ENCODE measurements around the gene CEP131.

CEP131 gene

DNA sequence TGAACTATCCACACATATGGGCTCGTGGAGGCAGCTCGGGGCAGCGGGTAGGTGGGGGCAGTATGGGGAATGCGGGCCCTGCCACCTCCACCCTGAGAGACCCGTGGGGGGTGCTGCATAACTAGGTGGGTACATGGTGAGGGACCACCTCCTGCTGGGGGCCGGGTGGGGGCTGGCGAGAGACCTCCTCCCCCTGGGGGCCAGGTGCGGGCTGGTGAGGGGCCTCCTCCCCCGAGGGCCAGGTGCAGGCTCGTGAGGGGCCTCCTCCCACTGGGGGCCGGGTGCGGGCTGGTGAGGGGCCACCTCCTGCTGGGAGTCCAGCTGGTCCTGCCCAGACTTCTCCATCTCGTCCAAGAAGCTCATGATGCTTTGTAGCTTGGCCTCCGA is 25.4 kb downstream of the CEP131 start:
- no peak for DNase-seq

DNA sequence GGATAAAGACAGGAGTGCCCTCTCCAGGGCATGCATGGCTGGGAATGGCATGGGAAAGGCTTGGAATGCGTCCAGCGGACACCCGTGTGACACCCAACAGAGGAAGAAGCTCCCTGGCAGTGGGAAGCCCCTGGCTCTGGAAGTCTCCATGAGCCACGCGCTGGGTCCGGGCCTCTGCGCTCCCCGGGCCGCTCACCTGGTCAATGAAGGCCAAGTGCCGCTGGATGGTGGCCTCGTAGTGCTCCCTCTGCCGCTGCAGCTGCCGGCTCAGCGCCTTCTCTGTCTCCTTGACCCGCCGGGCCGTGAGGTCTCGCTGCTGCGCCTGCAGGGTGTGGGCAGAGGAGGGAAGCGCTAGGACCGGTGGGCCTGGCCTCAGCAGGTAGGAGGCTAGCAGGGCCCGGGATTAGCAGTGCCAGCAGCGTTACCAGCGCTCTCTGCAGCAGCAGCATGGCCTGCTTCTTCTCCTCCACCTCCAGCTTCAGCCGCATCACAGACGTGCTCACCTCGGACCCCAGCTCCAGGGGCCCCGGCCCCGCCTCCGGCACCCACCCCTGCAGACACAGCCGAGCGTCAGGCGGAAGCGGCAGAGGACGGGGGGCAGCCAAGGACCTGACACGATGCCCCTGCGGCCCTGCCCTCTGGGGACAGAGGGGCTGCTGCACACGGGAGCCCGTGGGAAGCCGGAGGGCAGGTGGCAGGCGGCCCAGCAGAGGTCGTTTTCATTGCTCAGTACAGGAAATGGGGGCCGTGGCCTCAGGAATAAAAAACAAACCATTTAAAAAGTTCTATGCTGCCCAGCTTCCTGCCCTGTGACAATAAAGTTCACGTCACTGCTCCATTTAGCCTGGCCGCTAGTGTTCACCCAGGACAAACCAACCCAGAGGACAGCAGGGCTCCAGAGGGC is 26.0 kb downstream of the CEP131 start:
- no peak for DNase-seq

DNA sequence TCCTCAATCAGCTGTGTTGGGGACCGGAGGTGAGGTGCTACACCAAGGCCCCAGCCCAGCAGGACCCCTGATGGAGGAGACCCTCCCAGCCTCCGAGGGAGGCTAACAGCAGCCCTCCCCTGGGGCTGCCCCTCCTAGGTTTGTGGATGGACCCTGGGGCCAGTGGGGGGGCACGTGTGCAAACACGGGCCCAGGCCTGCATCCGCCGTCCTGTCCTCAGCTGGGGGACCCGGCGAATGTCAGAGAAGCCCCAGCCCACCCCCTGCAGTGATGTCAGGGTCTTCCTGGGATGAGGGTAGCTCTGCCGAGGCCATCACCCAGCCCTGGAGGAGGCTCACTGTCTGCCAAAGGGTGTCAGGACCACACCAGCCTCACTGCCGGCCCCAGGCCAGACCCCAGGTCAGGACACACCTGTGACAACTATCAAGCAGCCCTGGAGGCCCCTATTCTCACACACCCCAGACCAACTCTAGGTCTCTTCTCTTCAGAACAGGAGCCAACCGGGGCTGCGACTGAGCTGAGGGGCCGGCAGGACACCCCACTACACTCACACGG is 26.7 kb downstream of the CEP131 start:
- no peak for DNase-seq

DNA sequence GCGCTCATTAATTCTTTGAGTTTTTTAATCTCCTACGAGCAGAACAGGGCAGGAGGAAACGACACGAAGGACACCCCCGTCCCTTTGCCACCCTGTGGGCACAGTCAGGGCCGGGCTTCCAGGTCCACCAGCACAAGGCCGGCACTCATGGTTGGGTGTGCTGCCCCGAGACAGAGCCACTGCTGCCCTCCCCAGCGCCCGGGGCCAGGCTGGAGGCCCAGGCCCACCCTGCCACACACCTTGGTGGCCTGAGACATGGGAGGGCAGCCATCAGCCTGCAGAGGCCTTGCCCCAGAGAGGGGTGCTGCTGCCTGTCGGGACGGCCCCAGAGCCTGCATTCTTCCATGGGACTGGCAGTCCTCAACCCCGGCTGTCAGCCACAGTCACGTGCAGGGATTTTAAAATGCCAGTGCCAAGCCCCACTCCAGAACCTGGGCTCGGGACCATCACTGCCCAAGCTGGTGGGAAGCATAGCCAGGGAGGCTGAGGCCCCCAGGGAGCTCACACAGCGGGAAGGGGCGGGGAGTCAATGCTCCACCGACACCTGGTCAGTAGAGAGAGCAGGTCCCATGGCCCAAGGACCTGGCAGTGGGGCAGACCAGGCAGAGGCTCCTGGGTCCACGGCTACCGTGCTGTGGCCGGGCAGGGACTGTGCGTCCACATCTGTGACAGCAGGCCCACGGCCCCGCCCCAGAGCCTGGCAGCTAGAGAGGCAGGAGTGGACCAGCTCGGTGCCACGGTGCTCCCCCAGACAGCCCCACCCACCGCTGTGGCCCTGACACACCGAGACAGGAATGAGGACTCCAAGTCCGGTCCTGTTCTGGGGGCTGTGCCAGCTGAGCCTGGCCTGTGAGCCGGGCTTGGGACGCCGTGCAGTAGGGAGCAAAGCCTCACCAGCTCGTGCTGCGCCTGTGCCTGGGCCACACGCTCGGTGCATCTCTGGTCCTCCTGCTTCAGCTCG is 27.5 kb downstream of the CEP131 start:
- no peak for DNase-seq

DNA sequence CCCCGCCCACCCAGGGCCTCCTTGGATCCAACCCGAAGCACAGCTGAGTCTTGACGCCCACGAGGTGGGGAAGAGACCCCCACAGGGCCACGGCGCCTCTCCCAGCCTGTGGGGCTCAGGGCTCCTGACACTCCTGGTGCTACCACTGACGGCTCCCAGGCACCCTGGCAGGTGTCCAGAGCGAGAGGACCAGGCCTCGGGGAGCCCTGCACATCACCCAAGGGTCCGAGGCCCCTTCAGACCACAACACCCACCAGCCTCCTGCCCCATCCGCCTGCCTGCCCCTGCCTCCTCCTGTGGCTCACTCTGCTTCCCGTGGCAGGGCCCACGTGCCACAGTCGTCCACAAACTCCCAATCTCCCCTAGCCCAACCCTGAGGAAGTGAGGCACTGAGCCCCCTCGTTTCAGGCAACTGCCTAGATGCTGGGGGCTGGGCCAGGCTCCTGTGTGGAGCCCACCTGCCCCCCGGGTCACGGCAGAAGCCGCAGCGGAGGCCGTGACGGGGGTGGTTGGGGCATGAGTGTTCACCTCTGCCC is 28.5 kb downstream of the CEP131 start:
- no peak for DNase-seq

DNA sequence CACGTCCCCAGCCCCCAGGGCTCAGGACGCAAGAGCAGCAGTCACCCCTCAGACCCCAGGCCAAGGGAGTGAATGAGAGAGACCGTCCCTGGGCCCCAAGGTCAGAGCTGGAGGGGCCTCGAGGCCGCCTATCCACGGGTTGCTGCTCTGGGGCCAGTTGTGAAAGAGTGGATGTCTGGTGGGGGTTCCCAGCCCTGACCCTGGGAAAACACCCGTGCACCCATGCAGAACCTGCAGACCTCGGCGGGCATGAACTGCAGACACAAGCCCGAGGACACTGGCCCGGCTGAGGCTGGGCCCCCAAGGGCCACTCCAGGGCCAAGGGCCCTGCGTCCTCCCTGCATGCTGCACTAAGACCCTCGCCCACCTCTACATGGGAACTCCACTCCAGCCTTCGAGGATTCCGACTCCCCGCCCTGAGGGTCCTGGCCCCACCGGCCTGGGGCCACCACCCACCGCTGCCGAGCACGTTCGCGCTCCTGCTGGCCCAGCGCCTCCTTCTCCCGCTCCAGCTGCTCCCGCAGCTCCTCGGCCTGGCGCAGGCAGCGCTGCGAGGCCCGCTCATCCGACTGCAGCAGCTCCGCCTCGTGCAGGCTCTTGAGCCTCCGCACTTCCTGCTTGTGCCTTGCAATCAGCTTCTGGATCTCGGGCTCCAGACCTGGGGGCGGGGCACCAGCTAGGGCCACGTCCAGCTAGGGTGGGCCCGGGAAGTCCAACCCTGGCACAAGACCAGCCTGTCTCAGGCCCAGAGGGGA is 29.1 kb downstream of the CEP131 start:
- no peak for DNase-seq

DNA sequence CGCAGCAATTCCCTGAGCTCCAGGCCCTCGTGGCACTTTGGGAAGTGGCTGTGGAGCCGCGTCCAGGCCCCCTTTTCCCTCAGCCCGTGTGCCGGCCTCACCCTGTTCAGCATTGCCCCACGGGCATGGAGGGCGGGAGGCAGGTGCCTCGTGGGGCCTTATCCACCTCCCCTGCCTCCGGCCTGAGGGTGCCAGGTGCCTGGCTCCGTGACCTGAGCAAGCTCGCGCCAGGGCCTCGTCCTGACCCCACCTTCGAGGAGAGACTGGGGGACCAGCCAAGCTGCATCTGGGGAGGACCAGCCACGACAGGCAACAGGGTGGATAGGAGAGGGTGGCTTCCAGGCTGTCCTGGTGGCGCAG is 29.7 kb downstream of the CEP131 start:
- DNase-seq: no peak

DNA sequence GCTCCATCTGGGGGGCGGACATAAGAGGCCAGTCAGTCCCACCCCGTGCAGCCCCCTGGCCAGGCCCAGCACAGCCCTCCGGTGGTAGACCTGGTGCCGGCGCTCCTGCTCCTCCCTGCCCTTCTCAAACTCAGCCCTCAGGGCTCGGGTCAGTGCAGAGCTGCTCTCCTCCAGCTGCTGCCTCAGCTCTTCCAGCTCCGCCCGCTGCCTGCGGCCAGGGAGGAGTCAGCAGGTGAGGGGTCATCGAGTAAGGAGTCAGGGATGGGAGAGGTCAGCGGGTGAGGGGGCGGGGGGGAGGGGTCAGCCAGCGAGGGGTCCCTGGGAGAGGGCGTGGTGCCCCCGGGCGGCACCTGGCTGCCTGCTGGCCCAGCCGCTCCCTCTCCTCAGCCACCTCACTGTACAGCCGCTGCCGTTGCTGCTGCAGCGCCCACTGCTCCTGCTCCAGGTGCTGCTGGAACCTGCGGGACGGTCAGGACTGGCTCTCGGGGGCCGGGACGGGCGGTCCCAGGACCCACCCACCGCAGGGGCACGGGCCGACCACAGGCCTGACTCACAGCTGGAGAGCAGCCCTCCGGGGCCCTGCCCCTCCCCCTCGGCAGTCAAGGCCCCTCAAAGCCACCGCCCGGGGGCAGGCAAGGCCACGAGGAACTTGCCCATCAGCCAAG is 30.2 kb downstream of the CEP131 start:
- no peak for DNase-seq

DNA sequence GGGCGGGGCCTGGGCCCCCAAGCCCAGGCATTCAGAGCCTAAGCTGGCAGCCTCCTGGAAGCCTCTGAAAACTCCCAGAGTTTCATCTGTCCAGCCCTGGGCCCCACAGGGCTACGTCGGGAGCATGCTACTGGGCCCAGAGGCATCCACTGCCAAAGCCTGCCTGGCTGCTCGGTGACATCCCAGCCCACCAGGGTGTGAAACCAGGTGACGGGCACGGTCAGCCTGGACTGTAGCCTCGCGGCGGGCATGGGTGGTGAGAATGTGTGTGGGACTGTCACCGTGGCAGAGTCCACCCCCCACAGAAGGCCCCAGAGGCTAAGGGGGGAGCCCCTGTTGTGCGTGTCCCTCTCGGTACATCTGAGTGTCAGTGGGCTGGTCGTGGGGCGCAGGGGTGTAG is 31.1 kb downstream of the CEP131 start:
- no peak for DNase-seq

DNA sequence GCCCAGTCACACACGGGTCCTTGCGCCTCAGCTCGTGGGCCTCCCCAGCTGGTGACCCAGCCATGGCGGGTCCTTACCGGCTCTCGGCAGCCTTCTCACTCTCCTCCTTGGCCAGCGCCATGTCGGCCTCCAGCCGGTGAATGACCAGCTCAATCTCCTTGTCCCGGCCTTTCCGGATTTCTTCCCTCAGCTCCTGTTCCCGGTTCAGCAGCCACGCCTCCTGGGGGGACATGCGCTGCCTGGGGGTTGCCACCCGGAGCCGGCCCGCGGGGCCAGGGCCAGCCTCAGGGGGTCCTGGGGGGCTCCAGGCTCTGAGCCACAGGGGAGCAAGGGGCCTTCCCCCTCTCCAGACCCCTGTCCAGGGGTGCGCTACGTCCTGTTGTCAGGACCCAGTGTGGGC is 31.6 kb downstream of the CEP131 start:
- no peak for DNase-seq

DNA sequence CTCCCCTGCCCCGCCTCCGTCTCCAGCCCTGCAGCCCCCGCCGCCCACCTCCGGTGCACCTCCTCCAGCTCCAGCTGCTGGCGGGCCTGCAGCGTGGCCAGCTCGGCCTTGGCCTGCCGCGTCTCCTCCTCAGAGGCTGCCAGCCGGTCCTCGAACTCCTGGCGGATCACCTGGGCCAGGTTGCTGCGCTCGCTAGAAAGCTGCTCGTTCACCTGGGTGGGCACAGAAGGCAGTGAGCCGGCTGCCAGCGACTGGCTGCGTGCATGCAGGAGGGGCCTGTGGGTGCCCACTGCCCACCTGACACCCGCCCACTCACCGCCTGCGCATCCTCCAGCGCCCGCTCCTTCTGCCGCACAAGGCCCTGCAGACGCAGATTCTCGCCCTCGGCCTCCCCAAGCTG is 32.2 kb downstream of the CEP131 start:
- no peak for DNase-seq

DNA sequence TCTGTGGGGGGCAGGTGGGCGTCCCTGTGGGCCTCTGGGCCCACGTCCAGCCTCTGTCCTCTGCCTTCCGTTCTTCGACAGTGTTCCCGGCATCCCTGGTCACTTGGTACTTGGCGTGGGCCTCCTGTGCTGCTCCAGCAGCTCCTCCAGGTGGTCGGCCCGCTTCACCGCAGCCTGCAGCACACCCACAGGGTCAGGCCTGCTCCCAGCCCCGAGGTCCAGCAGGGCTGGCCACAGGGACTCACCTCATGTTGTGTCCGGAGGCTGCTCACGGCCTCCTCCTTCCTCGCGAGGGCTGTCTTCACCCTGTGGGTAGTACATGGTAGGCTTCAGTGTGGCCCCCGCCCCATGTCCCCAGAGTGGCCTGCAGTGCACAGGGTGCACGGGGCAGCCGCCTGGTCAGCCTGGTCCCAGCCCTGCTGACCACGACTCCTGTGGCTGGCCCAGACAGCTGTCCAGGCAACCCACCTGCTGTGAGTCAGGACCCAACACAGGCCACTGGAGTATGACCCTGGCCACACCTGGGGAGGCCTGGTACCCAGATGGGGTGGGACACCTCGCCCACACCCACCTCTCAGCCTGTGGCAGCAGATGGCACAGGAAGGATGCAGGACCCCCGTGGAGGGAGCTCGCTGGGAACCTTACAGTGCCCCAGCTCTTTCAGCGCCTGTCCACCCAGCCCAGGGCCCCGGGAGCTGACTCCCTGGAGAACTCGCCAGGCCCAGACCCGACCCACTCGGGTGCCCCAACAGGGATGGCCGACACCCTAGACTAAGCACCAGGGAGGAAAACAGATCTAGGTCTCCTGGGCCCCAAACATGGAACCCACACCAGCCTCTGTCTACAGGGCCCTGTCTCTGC is 32.9 kb downstream of the CEP131 start:
- DNase-seq: no peak

DNA sequence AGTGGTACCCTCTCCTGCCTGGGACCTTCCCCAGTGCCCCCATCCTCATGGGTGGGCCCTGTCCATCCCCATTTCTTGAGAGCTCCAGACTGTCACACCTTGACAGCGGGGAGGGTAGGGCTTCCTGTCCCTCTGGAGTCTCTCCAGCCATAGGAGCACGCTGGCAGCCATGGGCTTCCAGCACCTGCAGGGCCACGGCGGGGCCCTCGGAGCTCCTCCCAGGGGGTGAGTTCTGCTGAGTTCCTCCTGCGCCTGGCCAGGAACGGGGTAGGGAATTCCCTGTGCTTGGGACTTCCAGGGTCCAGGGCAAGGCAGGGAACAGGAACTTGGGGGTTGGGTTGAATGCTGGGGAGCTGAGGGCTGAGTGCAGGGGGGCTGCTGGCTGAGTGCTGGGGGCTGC is 33.7 kb downstream of the CEP131 start:
- no peak for DNase-seq

DNA sequence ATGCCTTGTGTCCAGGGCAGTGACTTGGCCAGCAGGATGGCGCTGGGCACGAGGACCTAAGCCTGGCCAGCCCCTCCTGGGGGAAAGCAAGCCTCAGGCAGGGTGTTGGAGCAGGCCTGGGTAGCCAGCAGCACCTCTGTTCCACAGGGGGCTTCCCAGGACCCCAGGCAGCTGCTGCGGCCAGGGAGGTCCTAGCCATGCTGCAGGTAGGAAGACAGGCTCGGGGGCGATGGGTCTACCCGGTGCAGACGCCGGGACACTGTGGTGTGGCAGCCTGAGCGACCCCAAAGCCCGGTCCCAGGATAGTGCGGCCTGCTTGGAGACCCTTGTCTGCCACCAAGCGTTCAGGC is 34.3 kb downstream of the CEP131 start:
- no peak for DNase-seq

DNA sequence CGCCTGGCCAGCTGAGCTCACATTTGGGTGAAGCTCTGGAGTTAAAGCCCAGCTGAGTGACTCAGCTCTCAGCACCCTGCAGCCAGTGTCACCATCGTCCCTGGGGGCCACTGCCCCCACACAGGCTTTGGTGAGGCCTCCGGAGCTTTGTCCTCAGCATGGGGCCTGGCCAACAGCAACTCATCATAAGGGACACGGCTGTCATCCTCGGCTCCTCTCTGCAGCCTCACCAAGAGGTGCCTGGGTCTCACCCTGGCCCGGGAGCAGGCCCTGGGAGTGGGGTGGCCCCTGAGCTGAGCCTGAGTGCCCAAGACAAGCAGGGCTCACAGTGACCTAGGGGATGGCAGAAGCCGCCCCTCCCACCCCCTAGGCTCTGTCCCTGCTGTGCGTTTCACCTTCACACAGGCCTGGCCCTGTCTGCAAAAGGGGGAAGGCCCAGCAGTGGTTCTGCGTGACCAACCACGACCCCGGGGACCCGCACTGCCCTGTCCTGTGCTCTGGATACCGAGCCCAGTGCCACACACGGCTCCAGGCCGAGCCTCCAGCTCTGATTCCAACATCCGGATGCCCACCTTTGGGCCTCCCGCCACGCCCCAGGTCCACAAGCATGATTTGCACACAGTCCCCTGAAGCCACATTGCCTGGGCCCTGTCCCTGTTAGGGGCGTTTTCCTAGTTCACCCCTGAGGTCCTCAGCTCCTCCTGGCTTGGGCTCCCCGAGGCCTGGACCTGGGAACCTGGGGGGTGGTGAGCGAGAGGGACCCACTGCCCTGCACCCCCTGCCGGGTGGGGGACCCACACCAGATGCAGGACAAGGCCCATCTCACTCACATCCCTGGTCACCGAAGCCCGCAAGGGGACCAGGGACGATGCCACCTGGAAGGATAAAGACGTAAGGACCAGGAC is 34.9 kb downstream of the CEP131 start:
- no peak for DNase-seq

DNA sequence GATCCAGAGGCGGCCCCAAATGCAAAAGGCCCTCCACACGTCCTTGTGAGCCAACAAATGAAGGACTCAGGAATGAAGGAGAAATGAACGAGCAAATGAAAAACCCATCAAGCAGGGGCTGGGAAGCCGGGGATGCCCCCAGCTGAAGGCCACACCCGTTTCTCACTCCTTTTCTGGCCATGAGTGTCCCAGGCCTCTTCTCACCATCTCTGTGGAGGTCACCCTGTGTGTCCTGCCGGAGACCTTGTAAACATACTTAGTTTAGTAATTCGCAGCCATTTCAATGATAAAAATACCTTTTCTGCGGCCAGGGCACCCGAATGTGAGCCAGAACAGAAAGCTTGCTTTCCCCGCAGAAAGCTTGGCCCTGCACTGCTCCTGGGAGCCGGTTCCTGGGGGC is 35.6 kb downstream of the CEP131 start:
- DNase-seq: no peak

DNA sequence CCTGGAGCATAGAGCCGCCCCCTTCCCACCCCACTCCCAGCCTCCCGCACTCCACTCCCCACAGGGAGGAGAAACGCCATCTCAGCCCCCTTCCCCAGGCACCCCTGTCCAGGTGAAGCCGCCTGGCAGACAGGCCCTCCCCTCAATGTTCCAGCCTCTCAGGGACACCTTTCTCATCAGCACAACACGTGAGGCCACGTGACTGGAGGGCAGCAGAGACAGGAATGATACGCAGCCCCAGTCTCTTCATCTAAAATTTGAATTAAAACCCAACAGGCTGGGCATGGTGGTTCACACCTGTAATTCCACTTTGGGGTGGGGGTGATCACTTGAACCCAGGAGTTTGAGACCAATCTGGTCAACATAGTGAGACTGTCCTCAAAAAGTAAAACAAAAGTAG is 36.6 kb downstream of the CEP131 start:
- DNase-seq: no peak

DNA sequence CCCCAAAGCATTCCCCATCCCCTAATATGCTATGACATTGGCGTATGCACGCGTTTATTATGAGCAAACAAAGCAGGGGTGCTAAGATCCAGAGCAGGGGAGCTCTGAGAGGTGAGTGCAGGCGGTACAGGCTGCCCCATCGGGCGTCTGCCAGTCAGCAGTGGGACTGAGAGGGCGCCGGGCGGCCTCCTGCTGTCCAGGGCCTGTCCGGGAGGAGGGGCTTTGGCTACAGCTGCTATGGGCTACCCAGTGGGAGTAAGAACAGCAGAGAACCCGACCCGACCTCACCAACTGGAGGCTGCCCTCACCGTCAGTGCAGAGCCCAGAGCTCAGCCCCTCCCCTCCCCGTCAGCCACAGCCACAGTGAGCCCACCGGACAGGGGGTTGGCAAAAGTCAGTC is 38.2 kb downstream of the CEP131 start:
- DNase-seq: no peak

DNA sequence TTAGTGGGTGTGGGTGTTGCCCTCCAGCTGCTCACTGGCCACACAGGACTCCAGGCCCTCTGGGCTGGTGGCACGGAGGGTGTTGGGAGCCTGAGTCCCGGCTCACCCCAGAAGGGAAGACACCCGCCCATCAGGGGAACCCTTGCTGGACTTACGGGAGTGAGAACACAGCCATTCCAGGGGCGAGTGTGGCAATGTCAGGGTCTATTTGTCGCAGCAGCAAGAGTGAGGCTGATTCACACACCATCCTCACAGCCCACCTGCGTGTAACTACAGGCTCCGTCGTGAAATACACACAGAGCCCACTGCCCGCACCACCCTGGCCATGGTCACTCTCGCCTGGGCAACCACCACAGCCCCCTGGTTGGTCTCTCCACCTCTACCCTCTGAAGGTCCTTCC is 39.0 kb downstream of the CEP131 start:
- no peak for DNase-seq

DNA sequence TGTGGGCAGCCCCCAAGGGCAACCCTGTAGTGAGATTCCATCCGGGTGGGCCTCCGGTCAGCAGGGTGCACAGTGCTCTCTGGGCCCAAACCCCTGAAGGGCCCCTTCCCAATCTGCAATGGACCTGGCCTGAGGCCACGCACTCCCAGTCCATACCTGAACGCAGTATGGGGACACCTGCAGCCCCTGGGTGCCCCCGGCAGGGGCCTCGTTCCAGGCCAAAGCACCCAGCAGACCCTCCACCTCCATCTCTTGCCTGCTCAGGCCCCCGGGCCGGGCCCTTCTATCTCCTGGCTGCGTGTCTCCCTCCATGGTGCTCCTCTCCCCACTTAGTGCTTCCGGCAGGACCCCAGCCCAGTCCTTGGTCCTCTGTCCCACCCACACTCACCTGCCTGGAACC is 39.4 kb downstream of the CEP131 start:
- no peak for DNase-seq

All from effector CD8-positive, alpha-beta T cell (primary cell).